GM13976 (cell line): Measurements from ENCODE around the gene RASGEF1B.

Experiments
- DNase-seq: peaks from one replicate; pipeline ENCODE4 v3.0.0; 2012; ENCODE audit warnings: low spot score
- in situ Hi-C: fragments of 300-500 bp; cut with MboI; formaldehyde crosslinking; loops from one replicate; pipeline ENCODE4 v1.12.0; 2022; ENCODE audit warnings: low sequenced_read_pairs, mixed read lengths, inconsistent platforms; ENCODE audit not compliant: unreplicated experiment
- TF ChIP-seq, protein P1 (sequence below): IDR thresholded peaks from 2 replicates; pipeline ENCODE4 v1.5.1; 2012; ENCODE audit warnings: borderline replicate concordance, mild to moderate bottlenecking; ENCODE audit not compliant: insufficient read depth; ENCODE audit errors: extremely low read depth, missing control alignments, control extremely low read depth

RASGEF1B gene

DNA sequence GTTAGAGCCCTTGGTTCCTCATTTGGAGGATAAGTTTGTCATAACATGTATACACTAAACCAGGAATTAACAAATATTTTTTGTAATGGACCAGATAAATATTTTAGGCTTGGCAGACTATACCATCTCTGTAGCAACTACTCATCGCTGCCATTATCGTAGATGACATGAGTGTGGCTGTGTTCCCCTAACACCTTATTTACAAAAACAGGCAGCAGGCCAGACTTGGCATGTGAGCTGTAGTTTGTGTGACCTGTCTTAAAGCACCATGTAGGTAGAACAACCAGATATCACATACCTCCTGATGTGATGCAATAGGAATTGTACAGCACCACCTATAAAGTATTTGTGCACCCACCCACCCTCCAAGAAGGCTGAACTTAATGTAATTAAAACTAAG, 82.0 kb downstream of the RASGEF1B start:
- in situ Hi-C loops, result no loop called here
- TF ChIP-seq, protein P1, sequence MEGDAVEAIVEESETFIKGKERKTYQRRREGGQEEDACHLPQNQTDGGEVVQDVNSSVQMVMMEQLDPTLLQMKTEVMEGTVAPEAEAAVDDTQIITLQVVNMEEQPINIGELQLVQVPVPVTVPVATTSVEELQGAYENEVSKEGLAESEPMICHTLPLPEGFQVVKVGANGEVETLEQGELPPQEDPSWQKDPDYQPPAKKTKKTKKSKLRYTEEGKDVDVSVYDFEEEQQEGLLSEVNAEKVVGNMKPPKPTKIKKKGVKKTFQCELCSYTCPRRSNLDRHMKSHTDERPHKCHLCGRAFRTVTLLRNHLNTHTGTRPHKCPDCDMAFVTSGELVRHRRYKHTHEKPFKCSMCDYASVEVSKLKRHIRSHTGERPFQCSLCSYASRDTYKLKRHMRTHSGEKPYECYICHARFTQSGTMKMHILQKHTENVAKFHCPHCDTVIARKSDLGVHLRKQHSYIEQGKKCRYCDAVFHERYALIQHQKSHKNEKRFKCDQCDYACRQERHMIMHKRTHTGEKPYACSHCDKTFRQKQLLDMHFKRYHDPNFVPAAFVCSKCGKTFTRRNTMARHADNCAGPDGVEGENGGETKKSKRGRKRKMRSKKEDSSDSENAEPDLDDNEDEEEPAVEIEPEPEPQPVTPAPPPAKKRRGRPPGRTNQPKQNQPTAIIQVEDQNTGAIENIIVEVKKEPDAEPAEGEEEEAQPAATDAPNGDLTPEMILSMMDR, result no peak
- no peak for DNase-seq

DNA sequence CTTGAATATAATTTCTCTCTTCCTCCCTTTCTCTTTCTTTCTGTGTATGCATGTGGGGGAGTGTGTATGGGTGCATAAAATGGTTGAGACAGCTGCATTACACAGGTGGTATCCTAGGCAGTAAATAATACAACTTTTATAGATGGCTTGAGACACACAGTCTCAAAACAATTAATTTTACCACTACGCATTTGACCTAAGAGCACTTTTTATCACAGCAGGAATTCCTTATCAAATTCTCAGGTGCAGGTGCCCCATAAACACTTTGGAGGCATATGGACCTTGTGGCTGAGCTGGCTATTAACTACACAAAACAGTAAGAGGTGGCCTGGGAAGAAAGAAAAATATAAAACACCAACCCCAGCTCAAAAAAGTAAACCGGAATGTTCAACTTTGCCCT, 91.3 kb downstream of the RASGEF1B start:
- TF ChIP-seq, protein P1, result no peak

DNA sequence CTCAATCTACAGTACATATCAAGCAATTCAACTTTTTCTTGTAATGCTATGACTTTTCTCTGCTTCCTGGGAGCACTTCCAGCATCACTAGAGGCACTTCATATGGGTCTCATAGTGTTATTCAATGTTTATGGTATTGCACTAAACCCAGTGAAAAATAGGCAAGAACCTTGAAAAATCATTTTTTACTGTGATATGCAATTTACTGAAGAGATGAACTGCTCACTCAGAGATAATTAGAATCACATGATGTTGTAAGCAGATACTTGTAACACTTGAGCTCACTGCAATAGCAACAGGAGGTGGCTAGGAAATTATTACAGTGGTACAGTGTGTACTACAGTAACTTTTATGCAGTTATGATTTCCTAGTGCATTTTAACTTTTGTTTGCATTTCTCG, 93.3 kb downstream of the RASGEF1B start:
- TF ChIP-seq, protein P1, result no peak
- DNase-seq, result no peak
- in situ Hi-C loops, result no loop called here

More for the DNA sequence above, 91.3 kb downstream of the RASGEF1B start:
- in situ Hi-C loops, result no loop called here
- DNase-seq, result no peak

DNA sequence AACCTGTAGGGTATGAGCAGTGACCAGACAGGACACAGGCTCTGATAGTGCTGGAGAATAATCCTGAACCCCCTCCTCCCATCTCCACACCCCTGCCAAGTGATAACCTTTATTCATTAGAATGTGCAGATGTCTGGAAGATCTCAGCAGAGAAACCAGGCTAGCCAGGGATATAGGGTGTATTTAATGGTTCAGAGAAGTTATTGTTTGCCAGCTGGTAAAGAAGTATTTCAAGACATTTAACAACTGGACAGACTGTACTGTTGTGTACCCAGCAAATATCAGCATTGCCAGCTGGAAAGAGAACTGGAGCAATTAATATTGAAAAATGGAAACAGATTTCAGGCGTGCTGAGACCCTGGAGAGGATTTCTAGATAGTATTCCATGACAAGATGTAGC, 94.5 kb downstream of the RASGEF1B start:
- TF ChIP-seq, protein P1, result no peak
- in situ Hi-C loops, result no loop called here
- no peak for DNase-seq

DNA sequence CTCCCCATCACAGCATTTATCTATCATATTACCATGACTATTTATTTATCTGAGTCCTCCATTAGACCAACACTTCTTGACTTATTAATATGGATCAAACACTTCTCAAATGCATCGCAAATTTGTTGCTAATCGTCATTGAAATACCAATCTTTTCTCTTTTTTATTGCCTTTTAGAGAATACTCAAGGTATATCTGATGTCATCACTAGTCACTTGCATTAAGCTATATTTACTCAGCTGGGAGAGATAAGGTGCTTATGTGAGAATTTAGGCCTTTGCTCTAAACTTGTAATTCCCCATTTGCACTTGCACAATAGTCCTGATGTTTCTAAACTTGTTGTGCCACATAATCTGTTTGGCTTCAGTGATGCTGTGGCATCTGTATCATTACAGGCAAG, 95.0 kb downstream of the RASGEF1B start:
- TF ChIP-seq, protein P1, result no peak
- in situ Hi-C loops, result no loop called here
- DNase-seq, result no peak
